ENCODE measurements around the gene UGGT2. TPM values are rescaled to one million over a fixed set of nuclear protein-coding genes. Genes with fewer than 3 reads are reported as not detected.
"Not testable (repeated sequence)": the region's sequence is repeated elsewhere in the genome, so short reads cannot be mapped to it uniquely, and the experiment has no call there.

UGGT2 gene
- polyA plus RNA-seq, 1 donor: 23.1 TPM

DNA sequence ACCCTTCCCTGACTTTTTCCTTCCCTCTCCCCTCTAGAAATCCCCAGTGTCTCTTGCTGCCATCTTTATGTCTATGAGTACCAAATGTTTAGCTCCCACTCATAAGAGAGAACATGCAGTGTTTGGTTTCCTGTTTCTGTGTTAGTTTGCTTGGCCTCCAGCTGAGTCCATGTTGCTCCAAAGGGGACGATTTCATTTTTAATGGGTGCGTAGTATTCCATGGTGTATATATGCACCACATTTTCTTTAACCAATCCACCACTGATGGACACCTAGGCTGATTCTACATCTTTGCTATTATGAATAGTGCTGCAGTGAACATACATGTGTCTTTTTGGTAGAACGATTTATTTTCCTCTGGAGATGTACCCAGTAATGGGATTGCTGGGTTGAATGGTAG lies 123.8 kb downstream of the UGGT2 start:
- Histone ChIP-seq H3K4me3 (ENCODE audit: low read length) (no peak overlapping the region), H3K36me3 (ENCODE audit: control insufficient read depth, insufficient read depth, low read length) (peaks cover 9% of the 10 kb centered on the region), H3K9me3 (ENCODE audit: control insufficient read depth, low read depth, low read length) (peaks cover 27% of the 10 kb centered on the region), H3K4me1 (ENCODE audit: control insufficient read depth, insufficient read depth, low read length) (no peaks in the 10 kb centered on the region), H3K27me3 (ENCODE audit: control insufficient read depth, insufficient read depth, low read length) (no peaks in the 10 kb centered on the region), H3K27ac (ENCODE audit: low read length) (no peak overlapping the region)
- DNase-seq: no peak
- WGBS (ENCODE audit: insufficient coverage, low lambda C conversion rate): no CpG with 5 or more reads among the region's 3 CpGs

- not testable (repeated sequence) for H3K27me3 ChIP-seq (ENCODE audit: control insufficient read depth, insufficient read depth, low read length); H3K4me3 ChIP-seq (ENCODE audit: low read length); H3K27ac ChIP-seq (ENCODE audit: low read length); H3K4me1 ChIP-seq (ENCODE audit: control insufficient read depth, insufficient read depth, low read length); H3K36me3 ChIP-seq (ENCODE audit: control insufficient read depth, insufficient read depth, low read length); DNase-seq
- H3K9me3 ChIP-seq (ENCODE audit: control insufficient read depth, low read depth, low read length): peaks cover 27% of the 10 kb centered on the region
- WGBS (ENCODE audit: insufficient coverage, low lambda C conversion rate): no CpG with 5 or more reads among the region's 36 CpGs
These were observed 124.8 kb downstream of the UGGT2 start for GRCh38 chr13:95928367-95928906.

- no peak overlapping the region for H3K27ac ChIP-seq (ENCODE audit: low read length)
These were observed 127.0 kb downstream of the UGGT2 start for GRCh38 chr13:95926231-95926630.

GRCh38 chr13:95924389-95924994 lies 128.7 kb downstream of the UGGT2 start:
- DNase-seq: no peak
- Histone ChIP-seq H3K36me3 (ENCODE audit: control insufficient read depth, insufficient read depth, low read length) (no peaks in the 10 kb centered on the region), H3K4me1 (ENCODE audit: control insufficient read depth, insufficient read depth, low read length) (no peaks in the 10 kb centered on the region), H3K9me3 (ENCODE audit: control insufficient read depth, low read depth, low read length) (peaks cover 12% of the 10 kb centered on the region), H3K4me3 (ENCODE audit: low read length) (no peak overlapping the region), H3K27ac (ENCODE audit: low read length) (no peak overlapping the region), H3K27me3 (ENCODE audit: control insufficient read depth, insufficient read depth, low read length) (no peaks in the 10 kb centered on the region)
- 30% methylated on average over 2 of the region's 5 CpGs for WGBS (ENCODE audit: insufficient coverage, low lambda C conversion rate)

More at GRCh38 chr13:95926231-95926630, 127.0 kb downstream of the UGGT2 start:
- Histone ChIP-seq H3K4me3 (ENCODE audit: low read length) (no peak overlapping the region), H3K4me1 (ENCODE audit: control insufficient read depth, insufficient read depth, low read length) (no peaks in the 10 kb centered on the region), H3K9me3 (ENCODE audit: control insufficient read depth, low read depth, low read length) (peaks cover 19% of the 10 kb centered on the region), H3K27me3 (ENCODE audit: control insufficient read depth, insufficient read depth, low read length) (no peaks in the 10 kb centered on the region), H3K36me3 (ENCODE audit: control insufficient read depth, insufficient read depth, low read length) (peaks cover 6% of the 10 kb centered on the region)
- WGBS (ENCODE audit: insufficient coverage, low lambda C conversion rate): 90% methylated on average over 2 of the region's 3 CpGs
- no peak for DNase-seq

DNA sequence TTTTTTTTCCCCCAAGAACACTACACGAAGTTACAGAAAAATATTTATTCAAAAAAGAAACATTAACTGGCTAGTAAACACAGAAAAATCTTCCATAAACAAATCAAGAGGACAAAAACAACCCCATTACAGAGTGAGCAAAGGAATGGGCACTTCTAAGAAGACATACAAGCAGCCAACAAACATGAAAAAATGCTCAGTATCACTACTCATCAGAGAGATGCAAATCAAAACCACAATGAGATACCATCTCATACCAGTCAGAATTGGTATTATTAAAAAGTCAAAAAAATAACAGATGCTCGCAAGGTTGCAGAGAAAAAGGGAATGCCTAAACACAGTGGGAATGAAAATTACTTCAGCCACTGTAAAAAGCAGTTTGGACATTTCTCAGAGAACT lies 131.7 kb downstream of the UGGT2 start:
- Histone ChIP-seq H3K9me3 (ENCODE audit: control insufficient read depth, low read depth, low read length) (no peaks in the 10 kb centered on the region), H3K27me3 (ENCODE audit: control insufficient read depth, insufficient read depth, low read length) (no peaks in the 10 kb centered on the region), H3K27ac (ENCODE audit: low read length) (no peak overlapping the region), H3K36me3 (ENCODE audit: control insufficient read depth, insufficient read depth, low read length) (no peaks in the 10 kb centered on the region), H3K4me3 (ENCODE audit: low read length) (no peak overlapping the region), H3K4me1 (ENCODE audit: control insufficient read depth, insufficient read depth, low read length) (no peaks in the 10 kb centered on the region)
- DNase-seq: no peak
- WGBS (ENCODE audit: insufficient coverage, low lambda C conversion rate): 90% methylated on average over 2 of the region's 2 CpGs

DNA sequence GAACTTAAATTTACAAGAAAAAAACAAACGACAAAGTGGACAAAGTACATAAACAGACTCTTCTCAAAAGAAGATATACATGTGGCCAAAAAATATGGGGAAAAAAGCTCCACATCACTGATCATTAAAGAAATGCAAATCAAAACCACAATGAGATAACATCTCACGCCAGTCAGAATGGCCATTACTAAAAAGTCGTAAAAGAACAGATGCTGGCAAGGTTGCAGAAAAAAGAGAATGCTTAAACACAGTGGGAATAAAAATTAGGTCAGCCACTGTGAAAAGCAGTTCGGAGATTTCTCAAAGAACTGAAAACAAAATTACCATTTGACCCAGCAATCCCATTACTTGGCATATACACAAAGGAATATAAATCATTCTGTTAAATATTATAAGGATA lies 132.7 kb downstream of the UGGT2 start:
- H3K4me3 ChIP-seq (ENCODE audit: low read length): no peak overlapping the region
- H3K27ac ChIP-seq (ENCODE audit: low read length): no peak overlapping the region
- H3K4me1 ChIP-seq (ENCODE audit: control insufficient read depth, insufficient read depth, low read length): no peaks in the 10 kb centered on the region
- no peak for DNase-seq
- no peaks in the 10 kb centered on the region for H3K27me3 ChIP-seq (ENCODE audit: control insufficient read depth, insufficient read depth, low read length)
- WGBS (ENCODE audit: insufficient coverage, low lambda C conversion rate): 97% methylated on average over 4 of the region's 4 CpGs
- no peaks in the 10 kb centered on the region for H3K9me3 ChIP-seq (ENCODE audit: control insufficient read depth, low read depth, low read length)
- peaks cover 5% of the 10 kb centered on the region for H3K36me3 ChIP-seq (ENCODE audit: control insufficient read depth, insufficient read depth, low read length)

- DNase-seq: no peak
- no CpG with 5 or more reads among the region's 2 CpGs for WGBS (ENCODE audit: insufficient coverage, low lambda C conversion rate)
- no peaks in the 10 kb centered on the region for H3K27me3 ChIP-seq (ENCODE audit: control insufficient read depth, insufficient read depth, low read length)
- no peaks in the 10 kb centered on the region for H3K9me3 ChIP-seq (ENCODE audit: control insufficient read depth, low read depth, low read length)
- no peak overlapping the region for H3K4me3 ChIP-seq (ENCODE audit: low read length)
- H3K36me3 ChIP-seq (ENCODE audit: control insufficient read depth, insufficient read depth, low read length): peaks cover 5% of the 10 kb centered on the region
- H3K4me1 ChIP-seq (ENCODE audit: control insufficient read depth, insufficient read depth, low read length): no peaks in the 10 kb centered on the region
- no peak overlapping the region for H3K27ac ChIP-seq (ENCODE audit: low read length)
These were observed 134.3 kb downstream of the UGGT2 start for GRCh38 chr13:95918860-95919259.

GRCh38 chr13:95914991-95915501 lies 138.2 kb downstream of the UGGT2 start:
- Histone ChIP-seq H3K4me3 (ENCODE audit: low read length) (no peak overlapping the region), H3K27ac (ENCODE audit: low read length) (no peak overlapping the region), H3K9me3 (ENCODE audit: control insufficient read depth, low read depth, low read length) (no peaks in the 10 kb centered on the region), H3K4me1 (ENCODE audit: control insufficient read depth, insufficient read depth, low read length) (no peaks in the 10 kb centered on the region), H3K27me3 (ENCODE audit: control insufficient read depth, insufficient read depth, low read length) (no peaks in the 10 kb centered on the region), H3K36me3 (ENCODE audit: control insufficient read depth, insufficient read depth, low read length) (peaks cover 5% of the 10 kb centered on the region)
- 100% methylated on average over 2 of the region's 2 CpGs for WGBS (ENCODE audit: insufficient coverage, low lambda C conversion rate)
- no peak for DNase-seq

- no CpG with 5 or more reads among the region's 12 CpGs for WGBS (ENCODE audit: insufficient coverage, low lambda C conversion rate)
- H3K27me3 ChIP-seq (ENCODE audit: control insufficient read depth, insufficient read depth, low read length): no peaks in the 10 kb centered on the region
- no peak overlapping the region for H3K4me3 ChIP-seq (ENCODE audit: low read length)
- no peaks in the 10 kb centered on the region for H3K4me1 ChIP-seq (ENCODE audit: control insufficient read depth, insufficient read depth, low read length)
- H3K36me3 ChIP-seq (ENCODE audit: control insufficient read depth, insufficient read depth, low read length): no peaks in the 10 kb centered on the region
- H3K9me3 ChIP-seq (ENCODE audit: control insufficient read depth, low read depth, low read length): no peaks in the 10 kb centered on the region
- H3K27ac ChIP-seq (ENCODE audit: low read length): no peak overlapping the region
- DNase-seq: no peak
These were observed 146.2 kb downstream of the UGGT2 start for GRCh38 chr13:95906999-95907398.

DNA sequence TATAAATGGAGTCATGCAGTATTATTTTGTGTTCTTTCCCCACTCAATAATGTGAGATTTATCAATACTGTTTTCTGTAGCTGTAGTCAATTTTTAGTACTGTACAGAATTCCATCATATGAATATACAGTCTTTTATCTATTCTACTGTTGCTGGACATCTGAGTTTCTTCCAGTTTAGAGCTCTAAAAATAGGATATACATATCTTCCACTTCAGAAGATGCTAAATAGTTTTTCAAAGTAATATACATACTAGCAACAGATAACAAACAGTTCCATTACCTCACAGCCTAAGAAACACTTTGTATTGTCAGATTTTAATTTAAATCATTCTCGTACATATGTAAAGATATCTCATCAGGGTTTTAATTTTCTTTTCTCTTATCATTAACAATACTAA lies 149.6 kb downstream of the UGGT2 start:
- no peaks in the 10 kb centered on the region for H3K9me3 ChIP-seq (ENCODE audit: control insufficient read depth, low read depth, low read length)
- peaks cover under 1% of the 10 kb centered on the region for H3K36me3 ChIP-seq (ENCODE audit: control insufficient read depth, insufficient read depth, low read length)
- no peak for DNase-seq
- no peak overlapping the region for H3K4me3 ChIP-seq (ENCODE audit: low read length)
- H3K27ac ChIP-seq (ENCODE audit: low read length): no peak overlapping the region
- no peaks in the 10 kb centered on the region for H3K27me3 ChIP-seq (ENCODE audit: control insufficient read depth, insufficient read depth, low read length)
- H3K4me1 ChIP-seq (ENCODE audit: control insufficient read depth, insufficient read depth, low read length): no peaks in the 10 kb centered on the region
- WGBS (ENCODE audit: insufficient coverage, low lambda C conversion rate): 100% methylated on average over 1 of the region's 1 CpG

DNA sequence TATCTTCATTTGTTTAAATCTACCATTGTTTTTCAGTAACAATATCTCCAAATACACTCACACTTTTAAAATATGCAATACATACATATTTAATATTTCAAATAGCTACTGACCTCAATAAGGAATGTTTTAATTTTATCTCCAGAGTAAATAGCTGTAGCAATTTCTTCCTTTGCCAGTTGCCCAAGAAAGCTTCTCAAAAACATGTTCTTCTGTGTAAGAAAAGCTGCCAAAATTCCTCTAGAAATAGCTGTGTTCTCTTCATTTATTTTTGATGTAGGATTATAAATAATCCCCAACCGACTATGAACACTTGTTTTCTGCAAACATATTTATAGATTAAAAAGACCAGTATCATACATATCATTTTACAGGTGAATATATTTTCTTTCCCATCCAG lies 150.5 kb downstream of the UGGT2 start:
- Histone ChIP-seq H3K27ac (ENCODE audit: low read length) (no peak overlapping the region), H3K27me3 (ENCODE audit: control insufficient read depth, insufficient read depth, low read length) (no peaks in the 10 kb centered on the region), H3K9me3 (ENCODE audit: control insufficient read depth, low read depth, low read length) (no peaks in the 10 kb centered on the region), H3K36me3 (ENCODE audit: control insufficient read depth, insufficient read depth, low read length) (peaks cover 3% of the 10 kb centered on the region), H3K4me3 (ENCODE audit: low read length) (no peak overlapping the region), H3K4me1 (ENCODE audit: control insufficient read depth, insufficient read depth, low read length) (no peaks in the 10 kb centered on the region)
- 100% methylated on average over 1 of the region's 1 CpG for WGBS (ENCODE audit: insufficient coverage, low lambda C conversion rate)
- no peak for DNase-seq
